GM23338 (cell line): ENCODE measurements around the gene SMIM28.

ENCODE experiments used
- CTCF ChIP-seq, 2 experiments: fragments of 200-600 bp in 1 of 2; sonication (generic) in 1 of 2; conservative IDR thresholded peaks; 2 replicates each; pipeline versions ENCODE4 v1.5.1 to v1.6.1; 2016 to 2017; ENCODE audit warnings: antibody characterized with exemption in 2 of 2, low read depth in 2 of 2, mild to moderate bottlenecking in 2 of 2, moderate library complexity in 1 of 2
- POLR2AphosphoS5 ChIP-seq: IDR thresholded peaks from 2 replicates; pipeline ENCODE4 v1.6.1; 2016; ENCODE audit warnings: antibody characterized with exemption, low read depth

- TF ChIP-seq CTCF (conservative IDR thresholded peaks at IDR 0.05; ENCODE audit: low read depth in 2 of 2) (no peak), POLR2AphosphoS5 (no peak)
These were observed 34.6 kb upstream of the SMIM28 start for GRCh38 chr6:138343112-138343511.
